ENCODE data around the gene TNPO2.

Gene TNPO2

GRCh38 chr19:12723641-12724426 is at the start of gene TNPO2:
TSS of gene TNPO2 (minus strand) at chr19:12723932. CDS start at chr19:12720977, 2,955 bp downstream.
- no peak for FAIRE-seq

GRCh38 chr19:12772323-12772722 is 48.6 kb upstream of the TNPO2 start:
- FAIRE-seq = no peak

DNA sequence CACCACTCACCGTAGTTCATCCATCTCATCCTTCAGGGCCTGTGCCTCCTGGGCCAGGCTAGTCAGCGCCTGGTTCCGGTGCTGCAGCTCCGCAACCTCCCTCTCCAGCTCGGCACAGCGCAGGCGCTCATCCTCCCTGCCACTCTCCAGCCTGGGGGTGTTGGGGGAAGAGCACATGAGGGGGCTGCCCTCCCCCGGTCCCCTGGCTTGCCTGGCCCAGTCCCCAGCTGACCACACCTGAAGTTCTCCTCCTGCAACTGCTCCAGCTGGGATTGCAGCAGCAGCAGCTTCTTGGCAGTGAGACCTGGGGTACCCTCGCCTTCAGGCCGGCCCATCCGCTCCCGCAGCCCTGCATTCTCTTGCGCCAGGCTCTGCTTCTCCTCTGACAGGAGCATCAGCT is 47.2 kb upstream of the TNPO2 start:
- FAIRE-seq = no peak

DNA sequence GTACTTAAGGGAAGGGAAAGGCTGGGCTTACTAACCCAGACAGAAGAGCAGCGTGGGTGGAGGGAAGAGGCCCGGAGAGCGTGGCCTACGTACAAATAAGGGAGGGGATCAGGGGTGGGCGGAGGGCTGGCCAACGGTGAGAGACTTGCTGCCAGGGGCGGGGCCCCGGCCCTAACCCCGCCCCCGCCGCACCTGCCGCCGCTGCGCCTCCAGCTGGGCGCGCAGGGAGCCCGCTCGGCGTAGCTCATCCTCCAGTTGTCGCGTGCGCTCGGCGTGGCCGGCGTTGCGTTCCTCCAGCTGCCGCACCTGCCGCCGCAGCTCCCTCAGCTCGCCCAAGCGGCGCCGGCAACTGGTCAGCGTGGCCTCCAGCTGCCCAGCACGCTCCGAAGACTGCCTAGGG is 46.0 kb upstream of the TNPO2 start:
- no peak for FAIRE-seq

- FAIRE-seq = no peak
Observed at GRCh38 chr19:12767666-12768065, 43.9 kb upstream of the TNPO2 start.

- FAIRE-seq = no peak
Observed at GRCh38 chr19:12767150-12767549, 43.4 kb upstream of the TNPO2 start.

DNA sequence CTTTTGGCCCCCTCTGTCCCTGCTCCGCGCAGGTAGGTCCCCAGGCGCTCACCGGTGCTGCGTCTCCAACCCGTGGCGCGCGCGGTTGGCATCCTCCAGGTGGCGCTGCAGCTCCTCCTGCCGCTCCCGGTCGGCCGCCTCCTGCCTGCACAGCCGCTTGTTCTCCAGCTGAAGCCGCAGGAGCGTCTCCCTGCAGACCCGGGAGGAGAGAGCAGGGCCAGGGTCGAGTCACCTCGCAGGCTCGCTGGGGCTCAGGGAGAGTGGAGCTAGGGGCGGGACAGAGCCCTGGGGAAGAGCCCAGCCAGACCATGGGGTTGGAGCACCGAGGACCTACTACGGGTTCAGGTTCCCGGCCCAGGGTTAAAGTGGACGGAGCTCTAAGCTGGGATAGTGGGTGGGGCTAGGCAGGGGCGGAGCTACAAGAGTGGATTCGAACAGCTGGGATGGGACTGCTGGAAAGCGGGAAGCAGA is 42.4 kb upstream of the TNPO2 start:
- FAIRE-seq = no peak

DNA sequence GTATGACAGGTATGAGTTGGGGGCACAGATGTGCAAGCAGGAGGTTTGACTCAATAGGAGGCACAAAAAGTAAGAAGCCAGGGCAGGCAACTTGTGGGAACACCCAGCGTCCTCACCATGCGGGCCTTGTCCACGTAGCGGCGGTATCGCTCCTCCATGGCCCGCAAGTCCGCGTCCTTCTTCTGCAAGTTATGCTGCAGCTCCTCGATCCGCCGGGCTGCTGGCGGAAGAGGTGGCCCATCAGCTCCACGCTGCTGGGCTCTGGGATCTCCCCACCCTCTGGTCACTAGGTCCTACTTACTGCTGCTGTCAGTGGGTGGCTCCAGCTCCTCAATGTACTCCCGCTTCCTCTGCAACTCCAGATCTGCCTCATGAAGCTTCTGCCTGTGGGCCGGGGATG is 41.0 kb upstream of the TNPO2 start:
- FAIRE-seq = no peak

DNA sequence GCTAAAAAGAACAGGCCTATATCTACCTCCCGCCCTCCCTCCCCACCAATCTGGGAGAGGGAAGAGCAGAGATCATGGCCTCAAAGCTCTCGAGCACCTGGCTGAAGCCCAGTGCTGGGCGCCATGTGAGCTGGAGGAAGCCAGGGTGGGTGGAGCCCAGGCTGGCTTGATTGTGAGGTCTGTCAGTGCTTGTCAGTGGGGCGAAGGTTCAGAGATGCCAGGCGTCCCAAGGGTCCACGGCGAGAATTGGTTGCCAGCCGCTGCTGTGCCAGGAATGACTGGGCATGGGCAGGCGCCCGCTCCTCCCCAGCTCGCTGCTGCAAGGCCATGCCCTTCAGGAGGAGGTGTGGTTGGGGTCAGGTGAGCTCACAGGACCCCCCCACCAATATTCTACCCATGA is 39.4 kb upstream of the TNPO2 start:
- no peak for FAIRE-seq

GRCh38 chr19:12759686-12760085 is 36.0 kb upstream of the TNPO2 start:
- no peak for FAIRE-seq

DNA sequence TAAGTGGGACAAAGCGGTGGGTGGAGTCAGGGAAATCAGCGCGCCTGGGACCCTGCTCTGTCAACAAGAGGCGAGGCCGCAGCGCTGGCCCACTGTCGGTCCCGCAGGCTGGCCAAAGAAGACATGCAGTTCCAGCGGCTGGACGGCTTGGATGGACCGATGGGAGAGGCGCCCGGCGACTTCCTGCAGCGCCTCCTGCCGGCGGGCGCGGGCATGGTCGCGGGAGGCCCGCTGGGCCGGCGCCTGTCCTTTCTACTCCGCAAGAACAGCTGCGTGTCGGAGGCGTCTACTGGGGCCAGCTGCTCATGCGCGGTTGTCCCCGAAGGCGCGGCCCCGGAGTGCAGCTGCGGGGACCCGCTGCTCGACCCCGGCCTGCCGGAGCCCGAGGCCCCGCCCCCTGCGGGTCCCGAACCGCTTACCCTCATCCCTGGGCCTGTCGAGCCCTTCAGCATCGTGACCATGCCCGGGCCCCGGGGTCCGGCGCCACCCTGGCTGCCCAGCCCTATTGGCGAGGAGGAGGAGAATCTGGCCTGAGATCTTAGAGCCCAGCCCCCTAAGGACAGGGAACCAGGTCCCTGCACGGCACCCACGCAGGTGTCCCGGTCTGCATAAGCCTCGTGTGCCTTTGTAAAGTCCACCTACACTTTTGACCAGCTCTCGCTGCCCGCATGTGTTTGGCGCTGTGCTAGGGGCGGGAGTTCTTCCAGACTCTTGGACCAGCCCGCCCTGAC is 34.0 kb upstream of the TNPO2 start:
- no peak for FAIRE-seq

- FAIRE-seq = no peak
Observed at GRCh38 chr19:12756150-12756883, 32.6 kb upstream of the TNPO2 start.

GRCh38 chr19:12754465-12755196 is 30.9 kb upstream of the TNPO2 start:
- FAIRE-seq = no peak

DNA sequence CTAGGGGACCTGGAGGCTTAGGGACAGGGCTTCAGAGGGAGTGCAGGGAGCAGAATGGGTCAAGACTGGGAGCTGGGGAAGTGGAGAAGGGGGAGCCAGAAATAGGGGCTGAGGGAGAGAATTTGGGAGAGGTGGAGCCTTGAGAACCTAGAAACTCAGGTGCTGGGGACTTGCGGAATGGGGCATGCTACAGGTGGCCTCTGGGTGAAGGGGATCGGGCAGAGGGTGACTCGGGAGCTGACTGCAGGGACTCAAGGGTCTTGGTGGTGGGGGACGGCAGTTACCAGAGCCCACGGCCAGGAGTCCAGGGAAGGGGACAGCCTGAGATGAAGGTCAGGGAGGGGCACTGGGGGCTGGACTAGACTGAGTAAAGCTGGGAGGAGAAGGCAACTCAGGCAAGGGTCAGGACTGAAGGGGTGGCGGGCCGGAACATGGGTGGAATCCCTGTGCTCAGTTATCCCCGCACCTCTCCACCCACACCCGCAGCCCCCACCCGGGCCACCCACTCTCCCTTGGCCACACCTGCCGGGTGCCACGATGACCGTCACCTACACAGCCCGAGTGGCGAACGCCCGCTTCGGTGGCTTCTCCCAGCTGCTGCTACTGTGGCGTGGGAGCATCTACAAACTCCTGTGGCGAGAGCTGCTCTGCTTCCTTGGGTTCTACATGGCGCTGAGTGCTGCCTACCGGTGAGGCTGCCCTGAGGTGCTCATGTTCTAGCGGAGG is 28.5 kb upstream of the TNPO2 start:
- FAIRE-seq = no peak

GRCh38 chr19:12751635-12752034 is 27.9 kb upstream of the TNPO2 start, which contains the start of gene BEST2:
TSS of gene BEST2 (plus strand) at chr19:12751791. CDS start at chr19:12752593, 802 bp downstream.
- FAIRE-seq = no peak

DNA sequence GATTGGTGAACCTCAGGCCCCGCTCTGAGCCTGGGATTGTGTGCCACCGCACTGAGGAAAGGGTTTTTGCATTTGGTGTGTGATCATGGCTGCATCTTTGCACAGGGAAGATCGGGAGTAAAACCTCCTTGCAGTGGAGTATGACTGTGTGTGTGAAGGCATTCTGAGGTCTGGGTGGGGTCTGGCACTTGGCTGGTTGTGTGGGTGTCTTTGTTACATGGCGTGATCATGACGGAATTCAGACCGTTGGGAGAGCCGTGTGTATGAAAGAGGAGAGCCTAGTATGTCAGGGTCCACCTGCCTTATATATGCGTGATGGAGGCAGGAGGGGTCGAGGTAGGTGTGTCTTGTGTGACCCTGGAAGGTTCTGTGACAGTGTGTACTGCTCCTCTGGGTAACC is 27.1 kb upstream of the TNPO2 start:
- no peak for FAIRE-seq

DNA sequence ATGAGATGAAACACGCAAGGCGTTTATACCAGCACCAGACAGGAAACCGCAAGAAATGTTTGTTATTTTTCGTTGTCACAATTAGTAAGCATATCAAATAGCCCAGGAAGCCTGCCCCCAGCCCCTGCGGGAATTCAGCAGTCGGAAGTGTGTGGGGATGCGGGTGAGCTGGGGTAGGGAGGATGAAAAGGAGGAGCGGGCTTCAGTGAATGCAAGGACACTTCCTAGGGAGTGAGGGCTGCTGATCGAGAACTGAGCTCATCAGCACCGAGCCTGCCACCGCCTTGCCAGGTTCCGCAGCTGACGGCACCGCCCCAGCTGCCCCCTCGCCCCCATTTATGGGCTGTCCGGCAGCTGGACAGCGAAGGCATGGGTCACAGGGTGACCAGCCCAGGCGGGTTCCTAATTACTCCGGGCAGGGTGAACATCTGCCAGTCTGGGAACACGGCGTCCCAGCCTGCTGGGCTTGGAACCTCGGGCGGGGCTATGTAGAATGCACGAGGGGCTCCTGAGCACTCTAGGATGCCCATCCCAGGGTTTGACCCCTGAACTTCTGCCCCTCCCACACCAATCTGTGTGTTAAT is 26.3 kb upstream of the TNPO2 start:
- no peak for FAIRE-seq

DNA sequence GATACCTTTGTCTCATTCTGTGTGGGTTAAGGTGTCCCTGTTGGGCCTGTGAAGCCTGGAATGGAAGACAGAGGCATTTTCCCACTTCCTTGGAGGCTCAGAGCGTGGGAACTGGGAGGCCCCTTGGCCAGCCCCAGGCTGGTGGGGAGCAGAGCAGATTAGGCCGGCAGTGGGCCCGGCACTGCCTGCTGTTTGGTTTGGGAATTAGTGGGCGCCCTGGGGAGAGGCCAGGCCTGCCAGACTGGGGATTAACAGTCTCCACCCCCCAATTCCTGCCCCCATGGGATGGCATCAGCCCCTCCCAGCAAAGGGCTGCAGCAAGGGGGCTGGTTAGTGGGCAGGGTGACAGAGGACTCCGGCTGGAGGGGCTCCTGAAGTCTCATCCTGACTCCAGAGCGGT is 24.8 kb upstream of the TNPO2 start:
- FAIRE-seq = no peak

DNA sequence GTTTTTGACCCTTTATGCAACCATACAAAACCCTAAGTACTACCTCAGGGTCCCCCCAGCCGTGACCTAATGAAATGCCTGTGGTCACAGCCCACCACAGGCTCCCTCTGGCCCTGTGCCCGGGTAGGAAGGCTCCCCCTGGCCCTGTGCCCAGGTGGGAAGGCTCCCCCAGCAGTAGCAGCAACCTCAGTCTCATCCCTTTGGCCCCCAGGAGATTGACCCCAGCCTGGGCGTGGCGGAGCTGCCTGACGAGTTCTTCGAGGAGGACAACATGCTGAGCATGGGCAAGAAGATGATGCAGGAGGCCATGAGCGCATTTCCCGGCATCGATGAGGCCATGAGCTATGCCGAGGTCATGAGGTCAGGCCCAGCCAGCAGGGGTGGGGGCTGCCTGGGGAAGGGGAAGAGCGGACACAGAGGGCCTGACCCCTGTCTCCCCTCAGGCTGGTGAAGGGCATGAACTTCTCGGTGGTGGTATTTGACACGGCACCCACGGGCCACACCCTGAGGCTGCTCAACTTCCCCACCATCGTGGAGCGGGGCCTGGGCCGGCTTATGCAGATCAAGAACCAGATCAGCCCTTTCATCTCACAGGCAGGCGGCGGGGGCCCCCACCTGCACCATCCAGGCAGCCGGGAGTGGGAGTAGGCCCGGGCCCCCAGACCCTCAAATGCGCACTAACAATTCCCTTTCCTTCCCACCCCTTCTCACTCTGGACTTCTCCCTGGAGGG is 21.6 kb upstream of the TNPO2 start:
- FAIRE-seq = no peak

DNA sequence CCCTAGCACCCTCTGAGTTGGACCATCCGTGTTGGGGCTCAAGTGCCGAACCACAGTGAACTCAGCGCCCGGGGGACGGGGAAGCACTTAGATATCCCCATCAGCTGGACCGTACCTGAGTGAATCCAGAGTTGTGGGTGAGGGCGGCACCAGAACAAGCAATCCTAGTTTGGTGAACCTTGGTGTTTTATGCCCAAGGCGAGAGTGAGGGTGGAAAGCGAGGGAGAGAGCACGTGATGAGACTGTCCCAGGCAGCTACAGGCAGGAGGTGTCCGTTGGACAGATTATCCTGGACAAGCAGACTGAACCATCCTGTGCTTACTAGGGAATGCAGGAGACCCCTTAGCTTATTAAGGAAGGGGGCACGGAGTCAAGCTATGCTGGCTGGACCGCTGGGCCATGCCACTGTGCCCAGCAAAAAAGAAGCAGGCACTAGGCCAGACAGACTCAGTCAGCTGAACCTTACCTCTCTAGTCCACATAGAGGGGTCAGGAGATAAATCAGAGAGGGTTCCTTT is 14.2 kb upstream of the TNPO2 start:
- FAIRE-seq = no peak
